ENCODE measurements around the gene SFXN4.

Gene SFXN4

DNA sequence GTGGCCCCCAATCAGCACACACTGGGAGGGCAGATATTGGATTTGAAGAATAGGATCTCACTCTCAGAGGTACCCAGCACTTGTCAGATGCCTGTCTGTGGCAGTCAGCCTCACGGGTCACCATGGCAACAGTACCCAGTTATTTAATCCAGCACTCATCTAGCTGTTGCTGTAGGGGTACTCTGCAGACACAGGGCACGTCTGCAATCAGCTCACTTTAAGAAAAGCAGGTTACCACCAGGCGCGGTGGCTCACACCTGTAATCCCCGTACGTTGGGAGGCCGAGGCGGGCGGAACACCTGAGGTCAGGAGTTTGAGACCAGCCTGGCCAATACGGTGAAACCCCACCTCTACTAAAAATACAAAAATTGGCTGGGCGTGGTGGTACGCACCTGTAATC, 11.9 kb downstream of the SFXN4 start:
- no peak for TF ChIP-seq FOXP2 (optimal IDR thresholded peaks at IDR 0.05; ENCODE audit: borderline replicate concordance, extremely low read depth, extremely low read length, insufficient read depth)
- TF ChIP-seq TAF1 (IDR thresholded peaks at IDR 0.05; ENCODE audit: borderline replicate concordance, insufficient read depth, low read length) = no peak

DNA sequence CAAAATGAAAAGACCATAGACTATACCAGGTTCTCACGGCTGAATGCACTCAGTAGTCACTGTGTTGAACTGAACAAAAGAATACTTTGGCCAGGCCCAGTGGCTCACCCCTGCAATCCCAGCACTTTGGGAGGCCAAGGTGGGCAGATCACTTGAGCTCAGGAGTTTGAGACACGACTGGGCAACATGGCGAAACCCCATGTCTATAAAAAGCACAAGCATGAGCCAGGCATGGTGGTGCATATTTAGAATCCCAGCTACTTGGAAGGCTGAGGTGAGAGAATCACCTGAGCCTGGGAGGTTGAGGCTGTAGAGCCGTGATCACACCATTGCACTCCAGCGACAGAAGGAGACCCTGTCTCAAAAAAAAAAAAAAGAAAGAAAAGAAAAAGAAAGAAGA, 12.5 kb downstream of the SFXN4 start:
- TF ChIP-seq, protein P1, sequence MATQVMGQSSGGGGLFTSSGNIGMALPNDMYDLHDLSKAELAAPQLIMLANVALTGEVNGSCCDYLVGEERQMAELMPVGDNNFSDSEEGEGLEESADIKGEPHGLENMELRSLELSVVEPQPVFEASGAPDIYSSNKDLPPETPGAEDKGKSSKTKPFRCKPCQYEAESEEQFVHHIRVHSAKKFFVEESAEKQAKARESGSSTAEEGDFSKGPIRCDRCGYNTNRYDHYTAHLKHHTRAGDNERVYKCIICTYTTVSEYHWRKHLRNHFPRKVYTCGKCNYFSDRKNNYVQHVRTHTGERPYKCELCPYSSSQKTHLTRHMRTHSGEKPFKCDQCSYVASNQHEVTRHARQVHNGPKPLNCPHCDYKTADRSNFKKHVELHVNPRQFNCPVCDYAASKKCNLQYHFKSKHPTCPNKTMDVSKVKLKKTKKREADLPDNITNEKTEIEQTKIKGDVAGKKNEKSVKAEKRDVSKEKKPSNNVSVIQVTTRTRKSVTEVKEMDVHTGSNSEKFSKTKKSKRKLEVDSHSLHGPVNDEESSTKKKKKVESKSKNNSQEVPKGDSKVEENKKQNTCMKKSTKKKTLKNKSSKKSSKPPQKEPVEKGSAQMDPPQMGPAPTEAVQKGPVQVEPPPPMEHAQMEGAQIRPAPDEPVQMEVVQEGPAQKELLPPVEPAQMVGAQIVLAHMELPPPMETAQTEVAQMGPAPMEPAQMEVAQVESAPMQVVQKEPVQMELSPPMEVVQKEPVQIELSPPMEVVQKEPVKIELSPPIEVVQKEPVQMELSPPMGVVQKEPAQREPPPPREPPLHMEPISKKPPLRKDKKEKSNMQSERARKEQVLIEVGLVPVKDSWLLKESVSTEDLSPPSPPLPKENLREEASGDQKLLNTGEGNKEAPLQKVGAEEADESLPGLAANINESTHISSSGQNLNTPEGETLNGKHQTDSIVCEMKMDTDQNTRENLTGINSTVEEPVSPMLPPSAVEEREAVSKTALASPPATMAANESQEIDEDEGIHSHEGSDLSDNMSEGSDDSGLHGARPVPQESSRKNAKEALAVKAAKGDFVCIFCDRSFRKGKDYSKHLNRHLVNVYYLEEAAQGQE (IDR thresholded peaks at IDR 0.05; ENCODE audit: insufficient read depth in 1 of 2, low read depth in 2 of 2, low read length in 2 of 2) = no peak
- TF ChIP-seq FOXP2 (optimal IDR thresholded peaks at IDR 0.05; ENCODE audit: borderline replicate concordance, extremely low read depth, extremely low read length, insufficient read depth) = no peak
- TF ChIP-seq SIN3A (IDR thresholded peaks at IDR 0.05; ENCODE audit: borderline replicate concordance, insufficient read depth, low read length) = no peak
- no peak for TF ChIP-seq TAF1 (IDR thresholded peaks at IDR 0.05; ENCODE audit: borderline replicate concordance, insufficient read depth, low read length)
- no peak for TF ChIP-seq POLR2AphosphoS5 (IDR thresholded peaks at IDR 0.05; ENCODE audit: low read depth, low read length)

DNA sequence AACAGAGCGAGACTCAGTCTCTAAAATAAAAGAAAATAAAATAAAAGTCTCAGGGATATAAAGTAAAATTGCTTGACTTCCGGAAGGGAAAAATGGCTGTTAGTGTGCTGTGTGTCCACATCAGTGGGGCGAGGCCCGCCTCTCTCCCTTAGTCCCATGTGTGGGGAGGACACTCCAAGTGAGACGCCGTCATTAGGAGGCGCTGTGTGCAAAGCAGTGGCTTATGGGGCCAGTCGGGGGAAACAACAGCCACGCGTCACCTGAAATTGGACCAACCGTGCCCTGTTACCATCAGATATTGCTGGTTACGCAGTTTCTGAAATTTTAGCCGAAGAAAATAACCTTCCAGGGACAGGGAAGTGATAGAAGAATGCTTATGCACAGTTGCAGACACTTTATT, 15.8 kb downstream of the SFXN4 start:
- TF ChIP-seq FOXP2 (optimal IDR thresholded peaks at IDR 0.05; ENCODE audit: borderline replicate concordance, extremely low read depth, extremely low read length, insufficient read depth) = no peak
- TF ChIP-seq POLR2AphosphoS5 (IDR thresholded peaks at IDR 0.05; ENCODE audit: low read depth, low read length) = no peak
- no peak for TF ChIP-seq TAF1 (IDR thresholded peaks at IDR 0.05; ENCODE audit: borderline replicate concordance, insufficient read depth, low read length)
- TF ChIP-seq SIN3A (IDR thresholded peaks at IDR 0.05; ENCODE audit: borderline replicate concordance, insufficient read depth, low read length) = no peak
- TF ChIP-seq, protein P1 (IDR thresholded peaks at IDR 0.05; ENCODE audit: insufficient read depth in 1 of 2, low read depth in 2 of 2, low read length in 2 of 2) = no peak

DNA sequence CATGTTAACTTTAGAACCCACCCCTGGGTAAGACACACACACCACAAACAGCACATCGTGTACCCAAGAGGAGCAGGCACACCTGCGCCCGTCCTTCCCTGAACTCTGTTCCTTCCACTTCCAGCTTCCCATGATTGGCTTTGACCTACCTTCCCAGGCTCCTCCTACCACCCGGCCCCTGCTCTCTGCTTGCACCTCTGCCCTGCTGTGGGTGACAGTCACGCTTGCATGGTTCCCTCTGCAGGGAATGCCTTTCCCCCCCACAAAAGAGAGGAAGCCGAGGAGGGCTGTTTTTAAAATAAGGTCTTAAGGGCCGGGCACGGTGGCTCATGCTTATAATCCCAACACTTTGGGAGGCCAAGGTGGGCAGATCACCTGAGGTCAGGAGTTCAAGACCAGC, 16.4 kb downstream of the SFXN4 start:
- TF ChIP-seq POLR2AphosphoS5 (IDR thresholded peaks at IDR 0.05; ENCODE audit: low read depth, low read length) = no peak
- TF ChIP-seq SIN3A (IDR thresholded peaks at IDR 0.05; ENCODE audit: borderline replicate concordance, insufficient read depth, low read length) = no peak
- TF ChIP-seq FOXP2 (optimal IDR thresholded peaks at IDR 0.05; ENCODE audit: borderline replicate concordance, extremely low read depth, extremely low read length, insufficient read depth) = no peak
- TF ChIP-seq TAF1 (IDR thresholded peaks at IDR 0.05; ENCODE audit: borderline replicate concordance, insufficient read depth, low read length) = no peak
- TF ChIP-seq, protein P1 (IDR thresholded peaks at IDR 0.05; ENCODE audit: insufficient read depth in 1 of 2, low read depth in 2 of 2, low read length in 2 of 2) = no peak

DNA sequence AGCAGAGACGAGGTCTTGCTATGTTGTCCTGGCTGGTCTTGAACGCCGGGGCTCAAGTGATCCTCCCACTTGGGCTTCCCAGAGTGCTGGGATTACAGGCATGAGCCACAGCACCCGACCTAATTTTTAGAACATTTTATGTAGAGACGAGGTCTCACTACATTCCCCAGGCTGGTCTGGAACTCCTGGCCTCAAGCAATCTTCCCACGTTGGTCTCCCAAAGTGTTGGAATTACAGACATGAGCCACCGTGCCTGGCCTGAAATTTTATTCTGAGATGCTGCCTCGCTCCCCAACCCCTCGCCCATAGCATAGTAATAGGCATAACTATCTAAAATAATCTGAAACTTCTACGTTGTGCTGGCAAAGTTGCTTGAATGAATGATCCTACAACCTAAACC, 21.9 kb downstream of the SFXN4 start:
- TF ChIP-seq SIN3A (IDR thresholded peaks at IDR 0.05; ENCODE audit: borderline replicate concordance, insufficient read depth, low read length) (no peak), FOXP2 (optimal IDR thresholded peaks at IDR 0.05; ENCODE audit: borderline replicate concordance, extremely low read depth, extremely low read length, insufficient read depth) (no peak), POLR2AphosphoS5 (IDR thresholded peaks at IDR 0.05; ENCODE audit: low read depth, low read length) (no peak), TAF1 (IDR thresholded peaks at IDR 0.05; ENCODE audit: borderline replicate concordance, insufficient read depth, low read length) (no peak)
- TF ChIP-seq, protein P1 (IDR thresholded peaks at IDR 0.05; ENCODE audit: insufficient read depth in 1 of 2, low read depth in 2 of 2, low read length in 2 of 2) = no peak

Measured in PFSK-1 (cell line).